Mesenteric fat pad (tissue), 1 donor: ENCODE results near the gene CEP57L1. TPM values are rescaled to one million over a fixed set of nuclear protein-coding genes. Genes with fewer than 3 reads are reported as not detected.
"Not testable (repeated sequence)": the region's sequence is repeated elsewhere in the genome, so short reads cannot be mapped to it uniquely, and the experiment has no call there.

ENCODE experiments used
- DNase-seq: peaks from one replicate; pipeline ENCODE4 v3.0.0-alpha.2; 2020; ENCODE audit warnings: low spot score
- total RNA-seq: library from RNA; stranded (reverse); fragmentation: NEBNext Ultra II Directional; extraction: Animal tissue kit (Norgen Biotek cat#: 25700); gene quantifications from one replicate; pipeline ENCODE4 v1.2.1, GENCODE V29; 2021
- donor health status: DM: yes; HTN: yes; CAD: no.

Gene CEP57L1
- total RNA-seq, 1 donor from 2014 or later, result 14.2 TPM

- DNase-seq, result no peak
Measured at GRCh38 chr6:109167562-109167961, 72.3 kb downstream of the CEP57L1 start.

- DNase-seq, result no peak
Measured at GRCh38 chr6:109170333-109170732, 75.0 kb downstream of the CEP57L1 start.

GRCh38 chr6:109172101-109172746 lies 76.9 kb downstream of the CEP57L1 start:
- no peak for DNase-seq

- DNase-seq, result no peak
Measured at GRCh38 chr6:109174916-109175315, 79.6 kb downstream of the CEP57L1 start.

- DNase-seq, result no peak
Measured at GRCh38 chr6:109178921-109179320, 83.6 kb downstream of the CEP57L1 start.

- no peak for DNase-seq
Measured at GRCh38 chr6:109179507-109179906, 84.2 kb downstream of the CEP57L1 start.

- DNase-seq, result no peak
Measured at GRCh38 chr6:109182578-109182977, 87.3 kb downstream of the CEP57L1 start.

- no peak for DNase-seq
Measured at GRCh38 chr6:109183109-109183650, 87.9 kb downstream of the CEP57L1 start.

- no peak for DNase-seq
Measured at GRCh38 chr6:109184638-109185037, 89.3 kb downstream of the CEP57L1 start.

GRCh38 chr6:109186012-109186411 lies 90.7 kb downstream of the CEP57L1 start:
- no peak for DNase-seq

GRCh38 chr6:109187399-109188114 lies 92.2 kb downstream of the CEP57L1 start:
- DNase-seq, result no peak

- DNase-seq, result no peak
Measured at GRCh38 chr6:109188115-109188411, 92.8 kb downstream of the CEP57L1 start.

GRCh38 chr6:109191368-109191767 lies 96.1 kb downstream of the CEP57L1 start:
- DNase-seq, result not testable (repeated sequence)

- no peak for DNase-seq
Measured at GRCh38 chr6:109192865-109193264, 97.6 kb downstream of the CEP57L1 start.

GRCh38 chr6:109194880-109195279 lies 99.6 kb downstream of the CEP57L1 start:
- DNase-seq, result no peak

GRCh38 chr6:109197061-109197460 lies 101.8 kb downstream of the CEP57L1 start:
- DNase-seq, result no peak

- DNase-seq, result no peak
Measured at GRCh38 chr6:109202409-109203264, 107.3 kb downstream of the CEP57L1 start.

- no peak for DNase-seq
Measured at GRCh38 chr6:109204511-109204910, 109.2 kb downstream of the CEP57L1 start.

GRCh38 chr6:109212683-109213082 lies 117.4 kb downstream of the CEP57L1 start:
- DNase-seq, result no peak
